HG03442 (cell line): ENCODE results near the gene PEX26.
"Not testable (repeated sequence)": the region's sequence is repeated elsewhere in the genome, so short reads cannot be mapped to it uniquely, and the experiment has no call there.

Source experiments
- ATAC-seq: cut with Tn5 transposase; IDR thresholded peaks from one replicate; pipeline ENCODE4 v1.9.1; 2021; ENCODE audit warnings: mild to moderate bottlenecking, moderate library complexity; ENCODE audit not compliant: unreplicated experiment

Gene PEX26

GRCh38 chr22:18093661-18094060, 15.9 kb downstream of the PEX26 start:
- ATAC-seq: no peak

GRCh38 chr22:18095101-18095805, 17.5 kb downstream of the PEX26 start:
- no peak for ATAC-seq

DNA sequence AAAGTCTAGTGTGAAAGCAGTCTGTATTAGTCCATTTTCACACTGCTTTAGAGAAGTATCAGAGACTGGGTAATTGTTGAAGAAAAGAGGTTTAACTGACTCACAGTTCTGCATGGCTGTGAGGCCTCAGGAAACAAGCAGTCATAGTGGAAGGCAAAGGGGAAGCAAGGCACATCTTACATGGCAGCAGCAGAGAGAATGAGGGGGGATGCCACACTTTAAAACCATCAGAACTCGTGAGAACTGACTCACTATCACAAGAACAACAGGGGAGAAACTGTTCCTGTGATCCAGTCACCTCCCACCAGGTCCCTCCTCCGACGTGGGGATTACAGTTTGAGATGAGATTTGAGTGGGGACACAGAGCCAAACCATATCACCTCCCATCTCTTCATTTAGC, 19.0 kb downstream of the PEX26 start:
- no peak for ATAC-seq

DNA sequence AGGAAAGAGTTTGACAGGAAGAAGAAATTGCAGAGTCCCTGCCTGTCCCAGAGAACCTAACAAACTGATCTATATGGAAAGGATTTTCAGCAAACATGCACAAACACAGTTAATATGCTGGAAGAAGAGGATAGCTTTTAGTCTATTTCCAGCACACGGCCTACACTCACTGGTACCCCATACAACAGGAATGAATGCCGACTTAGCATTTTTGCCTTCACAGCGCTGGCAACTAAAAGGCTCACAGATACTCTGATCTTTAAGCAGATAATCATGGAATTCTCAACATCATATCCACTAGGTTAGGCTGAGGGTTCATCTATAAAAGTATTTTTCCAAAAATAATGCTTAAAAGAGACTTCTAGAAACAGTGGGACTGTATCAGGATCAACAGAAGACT, 23.0 kb downstream of the PEX26 start:
- ATAC-seq: no peak

DNA sequence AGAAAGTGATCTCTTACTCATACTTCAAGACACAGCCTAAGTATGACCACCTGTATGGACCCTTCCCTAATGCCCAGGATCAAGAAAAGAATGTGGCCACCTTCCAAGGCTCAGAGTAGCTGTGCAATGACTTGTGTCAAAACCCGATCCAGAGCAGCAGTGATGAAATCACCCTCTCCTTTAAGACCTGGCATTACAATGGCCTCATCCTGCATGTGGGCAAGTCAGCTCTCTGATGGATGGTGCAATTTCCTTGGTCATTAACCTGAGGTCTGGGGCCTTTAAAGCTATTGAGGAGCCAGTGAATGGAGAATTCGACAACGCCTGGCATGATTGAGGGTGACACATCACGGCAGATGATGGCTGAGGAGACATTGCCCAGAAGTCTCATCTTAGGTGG, 23.7 kb downstream of the PEX26 start:
- no peak for ATAC-seq

DNA sequence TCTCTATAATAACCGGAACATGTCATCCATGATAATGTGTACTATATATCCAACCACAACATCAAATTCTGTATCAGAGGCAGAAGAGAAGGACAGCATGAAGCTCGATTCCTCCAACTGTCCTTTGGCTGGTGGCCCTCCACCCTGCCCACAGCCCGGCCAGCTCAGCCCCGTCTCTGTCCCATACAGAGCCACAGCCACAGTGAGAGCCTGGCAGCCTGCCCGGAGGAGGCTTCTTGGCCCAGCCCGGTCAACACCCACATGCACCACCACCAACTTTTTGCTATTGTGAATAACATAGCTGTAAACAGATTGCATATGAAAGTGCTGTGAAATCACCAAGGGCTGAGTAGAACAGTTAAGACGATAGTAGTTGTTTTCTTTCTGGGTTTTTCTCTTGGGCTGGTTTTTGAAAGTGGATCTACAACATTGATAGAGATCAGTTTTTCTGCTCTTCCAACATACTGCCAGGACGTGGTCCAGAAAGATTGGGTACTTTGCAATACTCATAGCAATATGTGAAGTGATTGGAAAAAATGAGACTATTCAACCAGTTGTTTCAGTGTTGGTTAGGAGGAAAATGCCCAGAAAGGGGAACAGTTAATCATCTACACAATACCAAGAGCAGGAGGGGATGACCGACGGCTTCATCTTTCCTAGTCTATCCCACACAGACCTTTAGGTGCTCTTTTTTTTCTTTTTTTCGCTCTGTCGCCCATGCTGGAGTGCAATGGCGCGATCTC, 25.9 kb downstream of the PEX26 start:
- no peak for ATAC-seq

- ATAC-seq: no peak
Observed at GRCh38 chr22:18104566-18104965, 26.8 kb downstream of the PEX26 start.

GRCh38 chr22:18105981-18106380, 28.2 kb downstream of the PEX26 start:
- ATAC-seq: not testable (repeated sequence)

- ATAC-seq: not testable (repeated sequence)
Observed at GRCh38 chr22:18106550-18107341, 29.0 kb downstream of the PEX26 start.

DNA sequence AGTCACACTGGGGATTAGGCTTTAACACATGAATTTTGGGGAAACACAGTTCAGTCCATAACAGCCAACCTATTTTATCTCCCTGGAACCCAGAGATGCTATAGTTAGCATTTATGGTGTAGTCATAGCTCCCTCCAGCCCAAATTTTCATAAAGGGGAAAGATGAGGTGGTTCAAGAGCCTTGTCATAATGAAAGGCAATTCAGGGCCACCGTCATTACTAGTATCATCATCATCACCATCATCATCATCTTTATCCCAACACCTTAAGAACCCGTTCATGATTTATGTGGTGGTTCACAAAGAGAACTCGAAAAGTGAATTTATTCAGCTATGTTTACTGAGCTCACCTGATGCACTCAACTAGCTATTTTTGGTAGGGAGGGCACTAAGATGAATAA, 30.4 kb downstream of the PEX26 start:
- ATAC-seq: no peak

DNA sequence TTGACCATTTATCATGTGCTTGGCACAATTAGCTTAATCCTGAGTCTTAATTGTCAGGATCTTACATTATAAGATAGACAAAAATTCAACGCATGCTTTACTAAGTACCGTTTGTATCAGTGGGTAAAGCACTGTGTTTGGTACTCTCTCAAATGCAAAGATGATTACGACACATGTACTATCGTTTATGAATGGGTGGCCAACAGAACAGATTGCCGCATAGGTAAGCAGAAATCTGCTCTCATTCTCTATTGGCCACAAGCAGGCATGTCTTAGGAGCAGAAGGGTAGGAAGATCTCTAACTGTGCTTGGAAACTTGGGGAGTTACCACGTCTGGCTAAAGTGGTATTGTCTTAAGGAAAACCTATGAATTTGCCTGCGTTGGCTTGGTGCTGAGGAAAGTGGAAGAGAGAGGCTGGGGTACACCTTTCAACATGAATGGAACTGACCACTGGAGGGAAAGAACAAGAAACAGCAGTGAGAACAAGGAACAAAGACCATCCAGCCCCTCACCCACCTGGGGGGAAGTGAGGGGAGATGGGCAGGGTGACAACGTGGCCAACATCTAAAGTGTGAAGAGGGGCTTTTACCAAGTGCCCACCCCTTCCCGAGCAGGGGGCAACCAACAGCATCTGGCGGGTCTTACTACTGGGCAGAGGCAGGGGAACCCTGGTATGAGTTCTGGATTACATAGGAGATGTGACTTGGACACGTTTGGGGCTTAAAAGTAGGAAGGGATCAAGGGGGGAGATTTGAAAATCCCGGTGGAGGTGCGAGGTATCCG, 31.8 kb downstream of the PEX26 start:
- ATAC-seq: no peak

DNA sequence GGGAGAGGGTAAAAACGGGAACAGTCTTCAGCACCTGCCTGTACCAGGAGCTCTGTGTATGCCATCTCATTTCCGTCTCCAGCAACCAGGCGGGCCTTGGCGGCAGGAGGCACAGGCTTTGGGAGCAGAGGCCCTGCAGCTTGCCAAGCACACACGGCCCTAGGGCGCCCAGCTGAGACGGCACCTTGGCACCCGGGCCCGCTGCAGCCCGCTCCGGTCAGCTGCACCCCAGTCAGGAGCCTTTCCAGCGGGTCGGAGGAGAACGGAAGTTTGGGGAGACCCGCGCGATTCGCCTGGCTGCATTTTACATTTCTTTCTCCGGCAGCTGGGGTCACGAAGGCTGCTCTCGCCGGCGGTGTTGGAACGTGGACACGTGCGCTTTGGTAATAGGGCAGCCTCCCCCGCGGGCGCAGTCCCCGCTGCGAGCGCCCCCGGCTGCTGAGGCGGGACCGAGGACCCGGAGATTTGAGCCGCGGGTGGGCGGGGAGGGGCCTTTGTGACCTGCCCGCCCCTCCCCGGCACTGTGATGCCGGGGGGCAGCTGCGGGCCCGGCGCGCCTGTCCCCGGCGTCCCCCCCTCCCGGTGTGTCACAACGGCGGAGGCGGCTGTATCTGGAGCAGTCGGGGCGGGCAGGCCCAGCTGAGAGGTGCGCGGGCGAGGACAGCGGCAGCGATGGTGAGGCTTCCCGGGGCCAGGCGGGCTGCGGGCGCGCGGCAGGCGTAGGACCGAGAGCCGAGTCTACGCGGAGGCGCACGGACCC, 32.6 kb downstream of the PEX26 start, which contains the start of gene TUBA8:
TUBA8 (plus strand) TSS at position 616 of the 760 bp plus-strand sequence; CDS start at position 673, 57 bp downstream.
- no peak for ATAC-seq

DNA sequence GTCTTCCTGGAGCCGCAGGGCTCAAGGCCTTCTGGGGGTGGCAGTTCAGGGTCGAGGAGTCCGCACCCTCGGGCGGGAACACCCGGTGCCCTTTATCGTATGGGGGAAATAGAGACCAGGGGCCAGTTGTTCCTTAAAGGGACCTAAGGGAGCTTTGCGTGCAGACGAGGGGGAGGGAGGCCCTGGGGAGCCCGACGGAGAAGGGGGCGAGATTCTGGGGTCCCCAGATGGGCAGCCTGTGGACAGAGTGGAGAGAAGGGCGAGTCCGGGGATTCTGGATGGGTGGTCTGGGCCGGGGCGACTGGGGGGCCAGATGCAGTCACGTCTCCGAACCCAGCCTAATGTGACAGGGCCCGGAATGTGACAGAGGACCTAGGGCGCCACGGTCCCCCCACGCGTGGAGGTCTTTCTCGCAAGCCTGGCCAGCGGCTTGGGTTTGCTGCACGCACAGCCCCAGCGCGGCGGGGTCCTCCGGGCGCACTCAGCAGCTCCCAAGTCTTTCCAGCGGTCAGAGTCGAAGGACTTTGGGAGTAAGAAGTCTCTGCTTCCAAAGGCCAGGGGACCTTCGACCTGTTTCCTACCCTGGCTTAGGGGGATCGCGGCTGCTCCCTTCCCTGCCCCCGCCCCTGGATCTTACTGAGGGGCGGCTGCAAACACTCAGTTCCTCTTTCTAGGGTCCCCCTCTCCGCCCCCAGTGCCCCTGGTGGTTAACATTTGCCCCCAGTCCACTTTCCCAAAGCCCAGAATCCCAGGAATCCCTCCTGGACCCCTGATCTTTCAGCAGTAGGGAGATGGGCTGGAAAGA, 33.4 kb downstream of the PEX26 start:
- no peak for ATAC-seq

- no peak for ATAC-seq
Observed at GRCh38 chr22:18111759-18112330, 34.1 kb downstream of the PEX26 start.

- no peak for ATAC-seq
Observed at GRCh38 chr22:18112440-18112839, 34.6 kb downstream of the PEX26 start.

- ATAC-seq: no peak
Observed at GRCh38 chr22:18113680-18114394, 36.0 kb downstream of the PEX26 start.

DNA sequence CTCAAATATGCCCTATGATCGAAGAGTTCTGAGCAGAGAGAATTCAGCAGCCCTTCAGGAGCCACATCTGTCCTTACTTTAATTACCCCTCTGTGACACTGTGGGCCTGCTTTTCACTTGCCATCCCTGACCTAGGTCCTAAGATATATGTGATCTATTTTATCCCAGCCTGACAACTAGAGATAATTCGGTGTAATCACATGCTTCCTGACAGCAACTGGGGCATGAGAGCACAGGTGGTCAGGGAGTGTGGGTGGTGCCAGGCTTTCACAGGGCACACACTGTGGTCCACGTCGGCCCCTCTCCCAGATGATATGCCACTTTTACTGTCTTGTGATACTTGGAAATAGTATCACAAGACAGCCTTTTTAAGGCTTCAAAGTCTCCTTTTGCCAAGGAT, 36.7 kb downstream of the PEX26 start:
- ATAC-seq: no peak

- ATAC-seq: no peak
Observed at GRCh38 chr22:18114976-18115652, 37.3 kb downstream of the PEX26 start.
